WTC11 (cell line): ENCODE results near the gene CLEC16A. TPM values are rescaled to one million over a fixed set of nuclear protein-coding genes. Genes with fewer than 3 reads are reported as not detected.
A peak's percentile ranks its signal among the peaks of the same experiment; 100 is the strongest.

Experiments
- ATAC-seq: fragments of 200-7000 bp; cut with Tn5 transposase; 2 replicates; pipeline ENCODE4 v1.10.0; 2021; ENCODE audit warnings: mild to moderate bottlenecking, moderate library complexity
- CTCF ChIA-PET: fragments of 300-600 bp; sonication (Branson Sonifier 250); formaldehyde crosslinking; loops from one replicate; lab custom pipeline; 2021; ENCODE audit warnings: antibody characterized with exemption; lab: Charles Lee
- POLR2A ChIA-PET: fragments of 350-600 bp; sonication (Branson Sonifier 250); formaldehyde crosslinking; loops from one replicate; lab custom pipeline; 2021; ENCODE audit warnings: antibody characterized with exemption; lab: Charles Lee
- DNase-seq: peaks from one replicate; pipeline ENCODE4 v3.0.0; 2021; ENCODE audit warnings: low spot score
- H3K27ac Mint-ChIP-seq: 2 replicates; pipeline ENCODE4 v1.8.0; 2021; ENCODE audit warnings: mixed read lengths
- H3K27me3 Mint-ChIP-seq: 2 replicates; pipeline ENCODE4 v1.8.0; 2021; ENCODE audit warnings: low read depth, mild to moderate bottlenecking, moderate library complexity, mixed read lengths
- H3K36me3 Mint-ChIP-seq: 2 replicates; pipeline ENCODE4 v1.8.0; 2021; ENCODE audit warnings: mixed read lengths
- H3K4me1 Mint-ChIP-seq: 2 replicates; pipeline ENCODE4 v1.8.0; 2022; ENCODE audit warnings: mixed read lengths
- H3K4me3 Mint-ChIP-seq: 2 replicates; pipeline ENCODE4 v1.8.0; 2021; ENCODE audit warnings: mild to moderate bottlenecking, moderate library complexity, mixed read lengths
- H3K9me3 Mint-ChIP-seq: 2 replicates; pipeline ENCODE4 v1.8.0; 2021; ENCODE audit warnings: mixed read lengths
- CTCF ChIP-seq: fragments of 200-600 bp; IDR thresholded peaks from 2 replicates; pipeline ENCODE4 v1.8.0; 2022; ENCODE audit warnings: antibody characterized with exemption
- ESRRA ChIP-seq: sonication (generic); formaldehyde crosslinking; IDR thresholded peaks from 2 replicates; pipeline ENCODE4 v1.8.1; 2022; ENCODE audit warnings: mild to moderate bottlenecking, missing genetic modification reagents, borderline replicate concordance
- GABPB1 ChIP-seq: sonication (generic); formaldehyde crosslinking; IDR thresholded peaks from 2 replicates; pipeline ENCODE4 v1.8.1; 2023; ENCODE audit warnings: mild to moderate bottlenecking, missing genetic modification reagents
- GTF2I ChIP-seq: fragments of 250-450 bp; sonication (Bioruptor Pico); conservative IDR thresholded peaks from 2 replicates; pipeline ENCODE4 v1.4.0; 2021; ENCODE audit warnings: mild to moderate bottlenecking
- HMGA2 ChIP-seq: fragments of 250-450 bp; sonication (Bioruptor Pico); IDR thresholded peaks from 2 replicates; pipeline ENCODE4 v1.4.0; 2021; ENCODE audit warnings: mild to moderate bottlenecking, moderate library complexity
- KAT7 ChIP-seq: sonication (generic); formaldehyde crosslinking; IDR thresholded peaks from 2 replicates; pipeline ENCODE4 v1.8.1; 2023; ENCODE audit warnings: missing genetic modification reagents, mild to moderate bottlenecking, borderline replicate concordance
- NFYB ChIP-seq: sonication (generic); formaldehyde crosslinking; conservative IDR thresholded peaks from 2 replicates; pipeline ENCODE4 v1.8.0; 2022; ENCODE audit warnings: low read depth, missing genetic modification reagents
- OVOL2 ChIP-seq: fragments of 250-450 bp; sonication (Bioruptor Pico); IDR thresholded peaks from 2 replicates; pipeline ENCODE4 v1.9.0; 2021; ENCODE audit warnings: mild to moderate bottlenecking, borderline replicate concordance
- TEAD1 ChIP-seq: sonication (generic); formaldehyde crosslinking; IDR thresholded peaks from 2 replicates; pipeline ENCODE4 v1.8.0; 2022; ENCODE audit warnings: mild to moderate bottlenecking, missing genetic modification reagents
- TEAD4 ChIP-seq: sonication (generic); formaldehyde crosslinking; IDR thresholded peaks from 2 replicates; pipeline ENCODE4 v1.8.0; 2022; ENCODE audit warnings: mild to moderate bottlenecking, missing genetic modification reagents
- TP53 ChIP-seq: sonication (generic); formaldehyde crosslinking; IDR thresholded peaks from 2 replicates; pipeline ENCODE4 v1.8.1; 2023; ENCODE audit warnings: mild to moderate bottlenecking, missing genetic modification reagents
- USF1 ChIP-seq: sonication (generic); formaldehyde crosslinking; IDR thresholded peaks from 2 replicates; pipeline ENCODE4 v1.8.0; 2022; ENCODE audit warnings: mild to moderate bottlenecking, missing genetic modification reagents
- ZNF121 ChIP-seq: sonication (generic); formaldehyde crosslinking; IDR thresholded peaks from 2 replicates; pipeline ENCODE4 v1.8.0; 2023; ENCODE audit warnings: missing genetic modification reagents
- ZNF512 ChIP-seq: sonication (generic); formaldehyde crosslinking; IDR thresholded peaks from 2 replicates; pipeline ENCODE4 v1.8.1; 2022; ENCODE audit warnings: missing genetic modification reagents, borderline replicate concordance
- total RNA-seq: library from RNA; stranded (reverse); gene quantifications from 3 replicates; pipeline ENCODE4 v1.2.3, GENCODE V29; 2021
- TF ChIP-seq, protein P1 (sequence below): sonication (generic); formaldehyde crosslinking; IDR thresholded peaks from 2 replicates; pipeline ENCODE4 v1.8.1; 2023; ENCODE audit warnings: mild to moderate bottlenecking, moderate library complexity, missing genetic modification reagents
- TF ChIP-seq, protein P2 (sequence below): sonication (generic); formaldehyde crosslinking; IDR thresholded peaks from 2 replicates; pipeline ENCODE4 v1.8.0; 2022; ENCODE audit warnings: missing genetic modification reagents
- TF ChIP-seq, protein P3 (sequence below): sonication (generic); formaldehyde crosslinking; IDR thresholded peaks from 2 replicates; pipeline ENCODE4 v1.8.1; 2023; ENCODE audit warnings: mild to moderate bottlenecking, missing genetic modification reagents, moderate library complexity
- TF ChIP-seq, protein P4 (sequence below): sonication (generic); formaldehyde crosslinking; IDR thresholded peaks from 2 replicates; pipeline ENCODE4 v1.8.0; 2022; ENCODE audit warnings: mild to moderate bottlenecking, missing genetic modification reagents
- TF ChIP-seq, protein P5 (sequence below): sonication (generic); formaldehyde crosslinking; conservative IDR thresholded peaks from 2 replicates; pipeline ENCODE4 v1.8.1; 2022; ENCODE audit warnings: mild to moderate bottlenecking, missing genetic modification reagents

Gene CLEC16A
- total RNA-seq, 1 experiment from 2014 or later = 14.4 TPM

- Mint-ChIP-seq H3K36me3 (no peaks in the 10 kb centered on the region), H3K27ac (no peak overlapping the region), H3K4me3 (no peak overlapping the region), H3K9me3 (no peaks in the 10 kb centered on the region), H3K4me1 (peaks cover 5% of the 10 kb centered on the region; the same call in 1 of the 2 replicates), H3K27me3 (no peaks in the 10 kb centered on the region)
- ATAC-seq = no peak
- ChIA-PET CTCF (interaction anchor here (0.6 kb wide), 1 partner anchor 177 kb away, joined by 3 read pairs; no protein-coding TSS in a partner anchor), POLR2A (no interaction called here)
- TF ChIP-seq ESRRA (CRISPR knock-in tag) (no peak), ZNF512 (no peak), KAT7 (CRISPR knock-in tag) (no peak), TEAD1 (no peak), NFYB (no peak), USF1 (CRISPR knock-in tag) (no peak), TEAD4 (no peak), ZNF121 (no peak)
- TF ChIP-seq, protein P1, sequence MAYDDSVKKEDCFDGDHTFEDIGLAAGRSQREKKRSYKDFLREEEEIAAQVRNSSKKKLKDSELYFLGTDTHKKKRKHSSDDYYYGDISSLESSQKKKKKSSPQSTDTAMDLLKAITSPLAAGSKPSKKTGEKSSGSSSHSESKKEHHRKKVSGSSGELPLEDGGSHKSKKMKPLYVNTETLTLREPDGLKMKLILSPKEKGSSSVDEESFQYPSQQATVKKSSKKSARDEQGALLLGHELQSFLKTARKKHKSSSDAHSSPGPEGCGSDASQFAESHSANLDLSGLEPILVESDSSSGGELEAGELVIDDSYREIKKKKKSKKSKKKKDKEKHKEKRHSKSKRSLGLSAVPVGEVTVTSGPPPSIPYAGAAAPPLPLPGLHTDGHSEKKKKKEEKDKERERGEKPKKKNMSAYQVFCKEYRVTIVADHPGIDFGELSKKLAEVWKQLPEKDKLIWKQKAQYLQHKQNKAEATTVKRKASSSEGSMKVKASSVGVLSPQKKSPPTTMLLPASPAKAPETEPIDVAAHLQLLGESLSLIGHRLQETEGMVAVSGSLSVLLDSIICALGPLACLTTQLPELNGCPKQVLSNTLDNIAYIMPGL = no peak
- TF ChIP-seq, protein P2, sequence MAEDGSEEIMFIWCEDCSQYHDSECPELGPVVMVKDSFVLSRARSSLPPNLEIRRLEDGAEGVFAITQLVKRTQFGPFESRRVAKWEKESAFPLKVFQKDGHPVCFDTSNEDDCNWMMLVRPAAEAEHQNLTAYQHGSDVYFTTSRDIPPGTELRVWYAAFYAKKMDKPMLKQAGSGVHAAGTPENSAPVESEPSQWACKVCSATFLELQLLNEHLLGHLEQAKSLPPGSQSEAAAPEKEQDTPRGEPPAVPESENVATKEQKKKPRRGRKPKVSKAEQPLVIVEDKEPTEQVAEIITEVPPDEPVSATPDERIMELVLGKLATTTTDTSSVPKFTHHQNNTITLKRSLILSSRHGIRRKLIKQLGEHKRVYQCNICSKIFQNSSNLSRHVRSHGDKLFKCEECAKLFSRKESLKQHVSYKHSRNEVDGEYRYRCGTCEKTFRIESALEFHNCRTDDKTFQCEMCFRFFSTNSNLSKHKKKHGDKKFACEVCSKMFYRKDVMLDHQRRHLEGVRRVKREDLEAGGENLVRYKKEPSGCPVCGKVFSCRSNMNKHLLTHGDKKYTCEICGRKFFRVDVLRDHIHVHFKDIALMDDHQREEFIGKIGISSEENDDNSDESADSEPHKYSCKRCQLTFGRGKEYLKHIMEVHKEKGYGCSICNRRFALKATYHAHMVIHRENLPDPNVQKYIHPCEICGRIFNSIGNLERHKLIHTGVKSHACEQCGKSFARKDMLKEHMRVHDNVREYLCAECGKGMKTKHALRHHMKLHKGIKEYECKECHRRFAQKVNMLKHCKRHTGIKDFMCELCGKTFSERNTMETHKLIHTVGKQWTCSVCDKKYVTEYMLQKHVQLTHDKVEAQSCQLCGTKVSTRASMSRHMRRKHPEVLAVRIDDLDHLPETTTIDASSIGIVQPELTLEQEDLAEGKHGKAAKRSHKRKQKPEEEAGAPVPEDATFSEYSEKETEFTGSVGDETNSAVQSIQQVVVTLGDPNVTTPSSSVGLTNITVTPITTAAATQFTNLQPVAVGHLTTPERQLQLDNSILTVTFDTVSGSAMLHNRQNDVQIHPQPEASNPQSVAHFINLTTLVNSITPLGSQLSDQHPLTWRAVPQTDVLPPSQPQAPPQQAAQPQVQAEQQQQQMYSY (CRISPR knock-in tag) = no peak
- TF ChIP-seq, protein P3, sequence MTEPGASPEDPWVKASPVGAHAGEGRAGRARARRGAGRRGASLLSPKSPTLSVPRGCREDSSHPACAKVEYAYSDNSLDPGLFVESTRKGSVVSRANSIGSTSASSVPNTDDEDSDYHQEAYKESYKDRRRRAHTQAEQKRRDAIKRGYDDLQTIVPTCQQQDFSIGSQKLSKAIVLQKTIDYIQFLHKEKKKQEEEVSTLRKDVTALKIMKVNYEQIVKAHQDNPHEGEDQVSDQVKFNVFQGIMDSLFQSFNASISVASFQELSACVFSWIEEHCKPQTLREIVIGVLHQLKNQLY (CRISPR knock-in tag) = no peak
- TF ChIP-seq, protein P4, sequence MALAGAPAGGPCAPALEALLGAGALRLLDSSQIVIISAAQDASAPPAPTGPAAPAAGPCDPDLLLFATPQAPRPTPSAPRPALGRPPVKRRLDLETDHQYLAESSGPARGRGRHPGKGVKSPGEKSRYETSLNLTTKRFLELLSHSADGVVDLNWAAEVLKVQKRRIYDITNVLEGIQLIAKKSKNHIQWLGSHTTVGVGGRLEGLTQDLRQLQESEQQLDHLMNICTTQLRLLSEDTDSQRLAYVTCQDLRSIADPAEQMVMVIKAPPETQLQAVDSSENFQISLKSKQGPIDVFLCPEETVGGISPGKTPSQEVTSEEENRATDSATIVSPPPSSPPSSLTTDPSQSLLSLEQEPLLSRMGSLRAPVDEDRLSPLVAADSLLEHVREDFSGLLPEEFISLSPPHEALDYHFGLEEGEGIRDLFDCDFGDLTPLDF (CRISPR knock-in tag) = no peak
- DNase-seq = no peak
Observed at GRCh38 chr16:10916534-10916933, 27.8 kb upstream of the CLEC16A start.

DNA sequence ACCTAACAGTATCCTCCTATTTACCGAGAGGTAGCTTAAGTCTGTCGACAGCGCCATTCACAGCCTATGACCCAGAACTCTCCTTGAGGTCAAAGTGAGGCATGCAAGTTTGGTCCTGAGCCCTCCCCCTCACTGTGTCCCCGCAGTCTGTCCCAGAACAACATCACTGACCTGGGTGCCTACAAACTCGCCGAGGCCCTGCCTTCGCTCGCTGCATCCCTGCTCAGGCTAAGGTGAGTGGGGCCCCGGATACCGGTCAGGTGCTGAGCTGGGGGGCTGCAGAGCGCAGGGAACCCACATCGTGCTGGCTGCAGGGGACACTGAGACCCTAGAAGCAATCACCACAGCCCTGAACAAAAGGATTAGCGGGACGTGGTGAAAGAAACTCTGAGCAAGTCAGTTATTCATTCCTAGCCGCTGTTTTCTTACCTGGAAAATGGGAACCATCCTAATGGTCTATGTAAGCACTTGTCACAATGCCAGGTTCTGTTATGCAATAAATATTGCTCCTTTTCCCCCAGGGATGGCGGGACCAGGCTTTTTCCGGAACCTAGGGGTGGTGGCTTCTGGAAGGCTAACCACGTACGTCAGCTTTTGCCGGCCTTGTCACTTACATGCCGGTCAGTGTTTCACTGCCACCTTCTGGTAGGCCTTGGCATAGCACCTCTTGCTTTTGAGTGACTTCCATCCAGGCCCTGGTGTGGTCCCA, 25.9 kb upstream of the CLEC16A start:
- no peaks in the 10 kb centered on the region for H3K36me3 Mint-ChIP-seq
- TF ChIP-seq OVOL2 (CRISPR knock-in tag) (no peak), TEAD1 (0 out of 2 replicates have a peak, but pooled peaks have one; percentile 40), GTF2I (CRISPR knock-in tag) (no peak), GABPB1 (CRISPR knock-in tag) (peak; percentile 40; the same call in 1 of the 2 replicates), TP53 (CRISPR knock-in tag) (no peak), CTCF (peak; percentile 87), HMGA2 (CRISPR knock-in tag) (no peak)
- TF ChIP-seq, protein P5, sequence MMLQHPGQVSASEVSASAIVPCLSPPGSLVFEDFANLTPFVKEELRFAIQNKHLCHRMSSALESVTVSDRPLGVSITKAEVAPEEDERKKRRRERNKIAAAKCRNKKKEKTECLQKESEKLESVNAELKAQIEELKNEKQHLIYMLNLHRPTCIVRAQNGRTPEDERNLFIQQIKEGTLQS (CRISPR knock-in tag) = no peak
- TF ChIP-seq, all 79 proteins: peak for 3
- Mint-ChIP-seq H3K4me3 (peak overlapping the region; percentile 18; the same call in 1 of the 2 replicates), H3K27me3 (no peaks in the 10 kb centered on the region), H3K4me1 (peaks cover 5% of the 10 kb centered on the region; the same call in 1 of the 2 replicates), H3K27ac (no peak overlapping the region), H3K9me3 (no peaks in the 10 kb centered on the region)
- CTCF ChIA-PET = interaction anchor here (0.5 to 2.3 kb wide), 61 partner anchors 9 to 1883 kb away, joined by 3 to 45 read pairs (median 5); partner anchors contain the start of genes CIITA, CLEC16A, DEXI and NUBP1
- POLR2A ChIA-PET = interaction anchor here (0.9 to 1.1 kb wide), 2 partner anchors 15 to 24 kb away, joined by 3 read pairs; partner anchors contain the start of gene DEXI
- ATAC-seq (peak; percentile 89), DNase-seq (peak; percentile 97)
